PFSK-1 (cell line): ENCODE results near the gene CCDC86.

Experiments used
- FOXP2 ChIP-seq: optimal IDR thresholded peaks from 2 replicates; pipeline ENCODE3; 2011; ENCODE audit warnings: borderline replicate concordance, control low read depth, inconsistent platforms; ENCODE audit not compliant: insufficient read depth; ENCODE audit errors: extremely low read length, extremely low read depth
- POLR2AphosphoS5 ChIP-seq: IDR thresholded peaks from 2 replicates; pipeline ENCODE4 v1.6.1; 2012; ENCODE audit warnings: low read depth, mild to moderate bottlenecking, control low read depth, low read length, moderate library complexity
- REST ChIP-seq, 2 experiments: IDR thresholded peaks; 2 replicates each; pipeline versions ENCODE4 v1.6.1 to v1.8.0; 2011 to 2012; ENCODE audit warnings: low read depth in 2 of 2, low read length in 2 of 2, control low read depth in 1 of 2, inconsistent platforms in 1 of 2, mild to moderate bottlenecking in 1 of 2, moderate library complexity in 1 of 2; ENCODE audit not compliant: insufficient read depth in 1 of 2
- SIN3A ChIP-seq: IDR thresholded peaks from 2 replicates; pipeline ENCODE4 v1.6.1; 2012; ENCODE audit warnings: mild to moderate bottlenecking, low read length, moderate library complexity, borderline replicate concordance; ENCODE audit not compliant: insufficient read depth
- TAF1 ChIP-seq: IDR thresholded peaks from 2 replicates; pipeline ENCODE4 v1.6.1; 2012; ENCODE audit warnings: low read length, control low read depth, borderline replicate concordance; ENCODE audit not compliant: insufficient read depth

- TF ChIP-seq REST (IDR thresholded peaks at IDR 0.05; ENCODE audit: insufficient read depth in 1 of 2, low read depth in 2 of 2, low read length in 2 of 2): no peak
- TF ChIP-seq SIN3A: no peak
- no peak for TF ChIP-seq POLR2AphosphoS5
- TF ChIP-seq TAF1: no peak
- TF ChIP-seq FOXP2: no peak
Observed at GRCh38 chr11:60810151-60810550, 31.8 kb upstream of the CCDC86 start.
